Measurements from ENCODE around the gene LMX1B. TPM values are rescaled to one million over a fixed set of nuclear protein-coding genes. Genes with fewer than 3 reads are reported as not detected.
"Not testable (repeated sequence)": the region's sequence is repeated elsewhere in the genome, so short reads cannot be mapped to it uniquely, and the experiment has no call there.

LMX1B gene
- total and polyA plus RNA-seq, 7 donors: 0.01 to 0.26 (median 0.08) TPM; not detected in 1

DNA sequence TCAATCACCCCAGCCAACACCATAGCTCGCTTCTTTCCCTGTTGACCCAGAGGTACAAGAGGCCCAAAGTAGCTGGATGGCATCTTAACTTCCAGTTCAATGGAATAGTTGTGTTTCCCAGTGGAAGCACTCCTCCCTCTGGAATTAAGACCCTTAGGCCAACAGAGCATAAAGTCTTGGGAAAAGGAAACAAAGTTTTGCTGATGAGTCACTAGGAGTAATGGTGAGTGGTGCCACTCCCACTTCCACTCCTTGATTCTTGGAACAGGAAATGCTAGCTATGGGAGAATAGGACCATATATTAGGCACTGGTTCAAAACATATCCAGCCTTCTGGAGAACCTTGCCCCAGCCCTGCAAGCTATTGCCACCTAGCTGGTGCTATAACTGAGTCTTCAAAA is 44.7 kb upstream of the LMX1B start:
- H3K4me1 ChIP-seq: no peaks in the 10 kb centered on the region
- H3K36me3 ChIP-seq (ENCODE audit: insufficient read depth in 1 of 2, low read depth in 1 of 2): no peaks in the 10 kb centered on the region
- TF ChIP-seq, protein P1, sequence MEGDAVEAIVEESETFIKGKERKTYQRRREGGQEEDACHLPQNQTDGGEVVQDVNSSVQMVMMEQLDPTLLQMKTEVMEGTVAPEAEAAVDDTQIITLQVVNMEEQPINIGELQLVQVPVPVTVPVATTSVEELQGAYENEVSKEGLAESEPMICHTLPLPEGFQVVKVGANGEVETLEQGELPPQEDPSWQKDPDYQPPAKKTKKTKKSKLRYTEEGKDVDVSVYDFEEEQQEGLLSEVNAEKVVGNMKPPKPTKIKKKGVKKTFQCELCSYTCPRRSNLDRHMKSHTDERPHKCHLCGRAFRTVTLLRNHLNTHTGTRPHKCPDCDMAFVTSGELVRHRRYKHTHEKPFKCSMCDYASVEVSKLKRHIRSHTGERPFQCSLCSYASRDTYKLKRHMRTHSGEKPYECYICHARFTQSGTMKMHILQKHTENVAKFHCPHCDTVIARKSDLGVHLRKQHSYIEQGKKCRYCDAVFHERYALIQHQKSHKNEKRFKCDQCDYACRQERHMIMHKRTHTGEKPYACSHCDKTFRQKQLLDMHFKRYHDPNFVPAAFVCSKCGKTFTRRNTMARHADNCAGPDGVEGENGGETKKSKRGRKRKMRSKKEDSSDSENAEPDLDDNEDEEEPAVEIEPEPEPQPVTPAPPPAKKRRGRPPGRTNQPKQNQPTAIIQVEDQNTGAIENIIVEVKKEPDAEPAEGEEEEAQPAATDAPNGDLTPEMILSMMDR (IDR thresholded peaks at IDR 0.05): no peak
- ATAC-seq: no peak
- no peaks in the 10 kb centered on the region for H3K9me3 ChIP-seq
- H3K27me3 ChIP-seq (ENCODE audit: insufficient read depth in 3 of 3, low read length in 2 of 3): peaks cover 0 to 23% (median 11%) of the 10 kb centered on the region in 3 donors
- intact Hi-C loops (cut with DNase I): no loop called here
- 92 to 94% (median 94%) methylated on average over 1 of the region's 1 CpG for WGBS, 3 donors
- no peak overlapping the region for H3K27ac ChIP-seq
- no peak overlapping the region for H3K4me3 ChIP-seq
- DNase-seq: no peak

DNA sequence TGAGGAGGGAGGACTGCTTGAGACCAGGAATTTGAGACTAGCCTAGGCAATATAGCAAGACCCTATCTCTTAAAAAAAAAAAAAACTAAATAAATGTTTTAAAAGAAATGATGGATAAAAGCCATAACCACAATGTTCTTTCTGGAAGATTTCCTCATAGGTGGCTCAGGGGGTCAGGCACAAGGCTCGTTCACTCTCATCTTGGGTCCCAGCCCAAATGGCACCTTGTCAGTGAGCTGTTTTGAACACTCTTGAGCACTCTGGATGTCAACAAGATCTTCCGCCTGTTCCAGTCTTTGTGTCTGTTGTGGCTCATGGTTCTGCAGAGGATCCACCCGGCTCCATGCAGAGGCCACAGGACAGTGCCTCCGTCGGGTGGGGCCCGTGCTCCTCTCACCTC is 35.7 kb upstream of the LMX1B start:
- H3K4me3 ChIP-seq: no peak overlapping the region
- no peaks in the 10 kb centered on the region for H3K9me3 ChIP-seq
- no peak for DNase-seq
- no peak overlapping the region for H3K27ac ChIP-seq
- TF ChIP-seq, protein P1 (IDR thresholded peaks at IDR 0.05): no peak
- intact Hi-C loops (cut with DNase I): no loop called here
- H3K27me3 ChIP-seq (ENCODE audit: insufficient read depth in 3 of 3, low read length in 2 of 3): peaks cover 0 to 9% (median 2%) of the 10 kb centered on the region in 3 donors
- H3K4me1 ChIP-seq: no peaks in the 10 kb centered on the region
- no peak for ATAC-seq
- no peaks in the 10 kb centered on the region for H3K36me3 ChIP-seq (ENCODE audit: insufficient read depth in 1 of 2, low read depth in 1 of 2)
- 73 to 85% (median 84%) methylated on average over 6 of the region's 6 CpGs for WGBS, 3 donors

DNA sequence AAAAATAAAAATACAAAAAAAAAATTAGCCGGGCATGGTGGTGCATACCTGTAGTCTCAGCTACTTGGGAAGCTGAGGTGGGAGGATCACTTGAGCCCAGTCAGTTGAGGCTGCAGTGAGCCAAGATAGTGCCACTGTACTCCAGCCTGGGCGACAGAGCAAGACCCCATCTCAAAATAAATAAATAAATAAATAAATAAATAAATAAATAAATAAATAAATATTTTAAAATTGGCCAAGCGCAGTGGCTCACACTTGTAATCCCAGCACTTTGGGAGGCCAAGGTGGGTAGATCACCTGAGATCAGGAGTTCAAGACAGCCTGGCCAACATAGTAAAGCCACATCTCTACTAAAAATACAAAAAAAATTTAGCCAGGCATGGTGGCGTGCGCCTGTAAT is 33.4 kb upstream of the LMX1B start:
- DNase-seq; intact Hi-C loops (cut with DNase I); H3K4me3 ChIP-seq; H3K4me1 ChIP-seq; H3K27me3 ChIP-seq (ENCODE audit: insufficient read depth in 3 of 3, low read length in 2 of 3); H3K36me3 ChIP-seq (ENCODE audit: insufficient read depth in 1 of 2, low read depth in 1 of 2); H3K9me3 ChIP-seq; H3K27ac ChIP-seq; ATAC-seq: not testable (repeated sequence)
- 76 to 97% (median 84%) methylated on average over 5 of the region's 5 CpGs for WGBS, 3 donors

DNA sequence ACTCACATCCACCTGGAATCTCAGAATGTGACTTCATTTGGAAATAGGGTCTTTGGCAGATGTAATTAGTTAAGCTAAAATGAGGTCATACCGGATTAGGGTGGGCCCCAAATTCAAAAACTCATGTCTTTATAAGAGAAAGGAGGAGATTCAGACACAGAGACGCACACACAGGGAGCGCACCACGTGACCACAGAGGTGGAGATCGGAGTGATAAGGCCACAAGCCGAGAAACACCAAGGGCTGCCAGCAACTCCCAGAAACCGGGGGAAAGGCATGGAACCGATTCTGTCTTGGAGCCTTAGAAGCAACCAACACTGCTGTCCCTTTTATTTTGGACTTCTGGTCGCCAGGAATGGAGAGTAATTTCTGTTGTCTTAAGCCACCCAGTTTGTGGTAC is 31.8 kb upstream of the LMX1B start:
- Histone ChIP-seq H3K4me1 (peaks cover under 1% of the 10 kb centered on the region), H3K27ac (no peak overlapping the region), H3K27me3 (ENCODE audit: insufficient read depth in 3 of 3, low read length in 2 of 3) (peaks cover 0 to 9% (median 2%) of the 10 kb centered on the region in 3 donors), H3K4me3 (no peak overlapping the region), H3K36me3 (ENCODE audit: insufficient read depth in 1 of 2, low read depth in 1 of 2) (no peaks in the 10 kb centered on the region), H3K9me3 (no peaks in the 10 kb centered on the region)
- TF ChIP-seq, protein P1 (IDR thresholded peaks at IDR 0.05): no peak
- intact Hi-C loops (cut with DNase I): no loop called here
- 69 to 81% (median 77%) methylated on average over 9 of the region's 9 CpGs for WGBS, 3 donors
- ATAC-seq (no peak), DNase-seq (no peak)

DNA sequence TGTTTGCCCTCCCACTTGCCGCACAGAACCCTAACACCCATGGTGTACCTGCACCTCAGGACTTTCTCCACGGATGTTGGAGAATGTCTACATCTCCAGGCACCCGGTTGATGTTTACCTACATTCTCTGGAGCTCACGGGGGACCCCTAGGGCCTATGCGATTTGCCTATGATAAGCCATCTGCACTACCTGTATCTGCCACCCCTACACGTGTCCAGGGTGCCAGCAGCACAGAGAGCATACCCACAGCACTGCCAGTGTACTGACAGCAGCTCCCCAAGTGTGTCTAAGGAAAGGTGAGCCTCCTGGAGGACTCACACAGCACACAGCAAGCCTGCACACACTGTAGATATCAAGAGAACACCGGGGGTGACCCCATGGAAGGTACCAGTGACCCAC is 31.3 kb upstream of the LMX1B start:
- 77 to 81% (median 78%) methylated on average over 7 of the region's 7 CpGs for WGBS, 3 donors
- Histone ChIP-seq H3K4me3 (no peak overlapping the region), H3K9me3 (no peaks in the 10 kb centered on the region), H3K27me3 (ENCODE audit: insufficient read depth in 3 of 3, low read length in 2 of 3) (peaks cover 0 to 9% (median 2%) of the 10 kb centered on the region in 3 donors), H3K4me1 (peaks cover 6% of the 10 kb centered on the region), H3K27ac (no peak overlapping the region), H3K36me3 (ENCODE audit: insufficient read depth in 1 of 2, low read depth in 1 of 2) (no peaks in the 10 kb centered on the region)
- no peak for ATAC-seq
- DNase-seq: no peak
- TF ChIP-seq, protein P1 (IDR thresholded peaks at IDR 0.05): no peak
- intact Hi-C loops (cut with DNase I): no loop called here
